ENCODE results near the gene MPP2.

- no peak for TF ChIP-seq CTCF (IDR thresholded peaks at IDR 0.05)
- TF ChIP-seq POLR2A (IDR thresholded peaks at IDR 0.05) = peak in 1 of 2 donors; percentile 23
These were observed 46.3 kb downstream of the MPP2 start for GRCh38 chr17:43860927-43861622.
